Measurements from ENCODE around the gene AJUBA. TPM values are rescaled to one million over a fixed set of nuclear protein-coding genes. Genes with fewer than 3 reads are reported as not detected.

The AJUBA gene
- total RNA-seq, 1 experiment from 2014 or later: 42.6 TPM

DNA sequence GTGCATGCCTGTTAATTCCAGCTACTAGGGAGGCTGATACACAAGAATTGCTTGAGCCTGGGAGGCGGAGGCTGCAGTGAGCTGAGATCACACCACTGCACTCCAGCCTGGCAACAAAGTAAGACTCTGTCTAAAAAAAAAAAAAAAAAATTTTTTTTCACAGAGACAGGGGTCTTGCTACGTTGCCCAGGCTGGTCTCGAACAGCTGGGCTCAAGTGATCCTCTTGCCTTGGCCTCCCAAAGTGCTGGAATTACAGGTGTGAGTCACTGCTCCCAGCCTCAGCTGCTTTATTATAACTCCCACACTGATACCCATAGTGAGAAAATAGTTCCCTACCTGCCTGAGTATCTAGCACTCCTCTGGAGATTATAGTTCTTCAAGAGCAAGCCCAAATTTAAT lies 36.7 kb downstream of the AJUBA start:
- POLR2A ChIA-PET (ENCODE audit: unreplicated experiment): no interaction called here
- no peak for TF ChIP-seq EZH2 (IDR thresholded peaks at IDR 0.05; ENCODE audit: low read depth)
- TF ChIP-seq, protein P1, sequence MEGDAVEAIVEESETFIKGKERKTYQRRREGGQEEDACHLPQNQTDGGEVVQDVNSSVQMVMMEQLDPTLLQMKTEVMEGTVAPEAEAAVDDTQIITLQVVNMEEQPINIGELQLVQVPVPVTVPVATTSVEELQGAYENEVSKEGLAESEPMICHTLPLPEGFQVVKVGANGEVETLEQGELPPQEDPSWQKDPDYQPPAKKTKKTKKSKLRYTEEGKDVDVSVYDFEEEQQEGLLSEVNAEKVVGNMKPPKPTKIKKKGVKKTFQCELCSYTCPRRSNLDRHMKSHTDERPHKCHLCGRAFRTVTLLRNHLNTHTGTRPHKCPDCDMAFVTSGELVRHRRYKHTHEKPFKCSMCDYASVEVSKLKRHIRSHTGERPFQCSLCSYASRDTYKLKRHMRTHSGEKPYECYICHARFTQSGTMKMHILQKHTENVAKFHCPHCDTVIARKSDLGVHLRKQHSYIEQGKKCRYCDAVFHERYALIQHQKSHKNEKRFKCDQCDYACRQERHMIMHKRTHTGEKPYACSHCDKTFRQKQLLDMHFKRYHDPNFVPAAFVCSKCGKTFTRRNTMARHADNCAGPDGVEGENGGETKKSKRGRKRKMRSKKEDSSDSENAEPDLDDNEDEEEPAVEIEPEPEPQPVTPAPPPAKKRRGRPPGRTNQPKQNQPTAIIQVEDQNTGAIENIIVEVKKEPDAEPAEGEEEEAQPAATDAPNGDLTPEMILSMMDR (conservative IDR thresholded peaks at IDR 0.05): no peak
- BruUV-seq (replicated peaks): no TSS peak
- DNase-seq: no peak
- H3K27me3 ChIP-seq (ENCODE audit: insufficient read depth, low read depth): no peaks in the 10 kb centered on the region
- CTCF ChIA-PET: no interaction called here
- no peaks in the 10 kb centered on the region for H3K9me2 ChIP-seq (ENCODE audit: insufficient read depth)
- no peak overlapping the region for H3K27ac ChIP-seq
- no peak overlapping the region for H3K4me3 ChIP-seq
- H3K4me1 ChIP-seq (replicated peaks; ENCODE audit: insufficient read depth): no peaks in the 10 kb centered on the region
- H3K9me3 ChIP-seq (ENCODE audit: insufficient read depth, low read depth): no peaks in the 10 kb centered on the region
- no peaks in the 10 kb centered on the region for H3F3A ChIP-seq (ENCODE audit: insufficient read depth, low read depth)
- H4K20me1 ChIP-seq (ENCODE audit: insufficient read depth): no peaks in the 10 kb centered on the region
- H2AFZ ChIP-seq: no peak overlapping the region
- no peaks in the 10 kb centered on the region for H3K79me2 ChIP-seq (ENCODE audit: low read depth)
- H3K36me3 ChIP-seq (ENCODE audit: low read depth): no peaks in the 10 kb centered on the region
- intact Hi-C loops (cut with micrococcal nuclease; ENCODE audit: unreplicated experiment): no loop called here
- H3K4me2 ChIP-seq: no peak overlapping the region

- no peaks in the 10 kb centered on the region for H3F3A ChIP-seq (ENCODE audit: insufficient read depth, low read depth)
- H3K9me2 ChIP-seq (ENCODE audit: insufficient read depth): no peaks in the 10 kb centered on the region
- H3K4me2 ChIP-seq: no peak overlapping the region
- no peak for TF ChIP-seq EZH2 (IDR thresholded peaks at IDR 0.05; ENCODE audit: low read depth)
- TF ChIP-seq, protein P1 (conservative IDR thresholded peaks at IDR 0.05): no peak
- H3K4me3 ChIP-seq: no peak overlapping the region
- ChIA-PET POLR2A (ENCODE audit: unreplicated experiment) (no interaction called here), CTCF (interaction anchor here (0.6 kb wide), 2 partner anchors 133 kb away, joined by 3 to 4 read pairs; no protein-coding TSS in a partner anchor)
- no peaks in the 10 kb centered on the region for H3K79me2 ChIP-seq (ENCODE audit: low read depth)
- DNase-seq: no peak
- H3K9me3 ChIP-seq (ENCODE audit: insufficient read depth, low read depth): no peaks in the 10 kb centered on the region
- BruUV-seq (replicated peaks): no TSS peak
- H4K20me1 ChIP-seq (ENCODE audit: insufficient read depth): no peaks in the 10 kb centered on the region
- H3K36me3 ChIP-seq (ENCODE audit: low read depth): no peaks in the 10 kb centered on the region
- H3K4me1 ChIP-seq (replicated peaks; ENCODE audit: insufficient read depth): no peaks in the 10 kb centered on the region
- intact Hi-C loops (cut with micrococcal nuclease; ENCODE audit: unreplicated experiment): no loop called here
- H2AFZ ChIP-seq: no peak overlapping the region
- H3K27me3 ChIP-seq (ENCODE audit: insufficient read depth, low read depth): no peaks in the 10 kb centered on the region
- H3K27ac ChIP-seq: no peak overlapping the region
These were observed 42.7 kb downstream of the AJUBA start for GRCh38 chr14:22939684-22940083.

- H3K27ac ChIP-seq: no peak overlapping the region
- CTCF ChIA-PET: interaction anchor here (1.0 kb wide), 1 partner anchor 20 kb away, joined by 3 read pairs; no protein-coding TSS in a partner anchor
- no peak overlapping the region for H3K4me3 ChIP-seq
- intact Hi-C loops (cut with micrococcal nuclease; ENCODE audit: unreplicated experiment): no loop called here
- no peak for TF ChIP-seq EZH2 (IDR thresholded peaks at IDR 0.05; ENCODE audit: low read depth)
- TF ChIP-seq, protein P1 (conservative IDR thresholded peaks at IDR 0.05): no peak
- DNase-seq: no peak
- H3F3A ChIP-seq (ENCODE audit: insufficient read depth, low read depth): peaks cover under 1% of the 10 kb centered on the region; the same call in 1 of the 2 replicates
- no peaks in the 10 kb centered on the region for H3K9me2 ChIP-seq (ENCODE audit: insufficient read depth)
- H3K9me3 ChIP-seq (ENCODE audit: insufficient read depth, low read depth): no peaks in the 10 kb centered on the region
- POLR2A ChIA-PET (ENCODE audit: unreplicated experiment): no interaction called here
- H4K20me1 ChIP-seq (ENCODE audit: insufficient read depth): no peaks in the 10 kb centered on the region
- no peak overlapping the region for H3K4me2 ChIP-seq
- H3K79me2 ChIP-seq (ENCODE audit: low read depth): no peaks in the 10 kb centered on the region
- H3K27me3 ChIP-seq (ENCODE audit: insufficient read depth, low read depth): no peaks in the 10 kb centered on the region
- no peak overlapping the region for H2AFZ ChIP-seq
- peaks cover 13% of the 10 kb centered on the region for H3K4me1 ChIP-seq (replicated peaks; ENCODE audit: insufficient read depth)
- no peaks in the 10 kb centered on the region for H3K36me3 ChIP-seq (ENCODE audit: low read depth)
- BruUV-seq (replicated peaks): no TSS peak
These were observed 47.2 kb downstream of the AJUBA start for GRCh38 chr14:22935156-22935555.
